Natural killer cell (primary cell): ENCODE measurements around the gene LINGO4. TPM values are rescaled to one million over a fixed set of nuclear protein-coding genes. Genes with fewer than 3 reads are reported as not detected.
A peak's percentile ranks its signal among the peaks of the same experiment; 100 is the strongest.

Source experiments
- ATAC-seq, 3 donors: fragments of 150-1000 bp in 2 of 3; fragments of 200-7000 bp in 1 of 3; cut with Tn5 transposase; 1 replicate in 1 of 3; 2 replicates in 2 of 3; pipeline ENCODE4 v1.10.0; 2021; ENCODE audit warnings: mild to moderate bottlenecking in 2 of 3, moderate library complexity in 2 of 3
- DNase-seq, 2 donors: peaks; one replicate each; pipeline versions ENCODE4 v3.0.0 to v3.0.0-alpha.2; 2013 to 2021; ENCODE audit warnings: mixed read lengths in 1 of 2
- H3K27ac ChIP-seq: one replicate; pipeline ENCODE4 v1.5.1; 2013; ENCODE audit warnings: mild to moderate bottlenecking, low read length
- H3K27me3 ChIP-seq: one replicate; pipeline ENCODE4 v1.6.1; 2013; ENCODE audit warnings: low read length; ENCODE audit not compliant: control insufficient read depth, insufficient read depth
- H3K36me3 ChIP-seq: one replicate; pipeline ENCODE4 v1.6.1; 2013; ENCODE audit warnings: low read length; ENCODE audit not compliant: control insufficient read depth, insufficient read depth
- H3K4me1 ChIP-seq: one replicate; pipeline ENCODE4 v1.6.1; 2013; ENCODE audit warnings: low read length; ENCODE audit not compliant: control insufficient read depth, insufficient read depth
- H3K4me3 ChIP-seq: one replicate; pipeline ENCODE4 v1.5.1; 2013; ENCODE audit warnings: low read length
- H3K9me3 ChIP-seq: one replicate; pipeline ENCODE4 v1.6.1; 2013; ENCODE audit warnings: low read length; ENCODE audit not compliant: control insufficient read depth, insufficient read depth
- H3K27ac Mint-ChIP-seq, 2 donors: one replicate each; pipeline ENCODE4 v1.8.0; 2022; ENCODE audit warnings: mild to moderate bottlenecking in 2 of 2, mixed read lengths in 2 of 2, moderate library complexity in 1 of 2
- H3K27me3 Mint-ChIP-seq, 2 donors: one replicate each; pipeline ENCODE4 v1.8.0; 2022; ENCODE audit warnings: low read depth in 2 of 2, mixed read lengths in 2 of 2
- H3K36me3 Mint-ChIP-seq: one replicate; pipeline ENCODE4 v1.8.0; 2022; ENCODE audit warnings: mixed read lengths
- H3K4me1 Mint-ChIP-seq, 2 donors: one replicate each; pipeline ENCODE4 v1.8.0; 2022; ENCODE audit warnings: mixed read lengths in 2 of 2
- H3K4me3 Mint-ChIP-seq: one replicate; pipeline ENCODE4 v1.8.0; 2022; ENCODE audit warnings: mild to moderate bottlenecking, moderate library complexity, mixed read lengths
- H3K9me3 Mint-ChIP-seq, 2 donors: one replicate each; pipeline ENCODE4 v1.8.0; 2022; ENCODE audit warnings: mixed read lengths in 2 of 2
- CTCF ChIP-seq: fragments of 200-600 bp; IDR thresholded peaks from one replicate; pipeline ENCODE4 v1.8.0; 2022; ENCODE audit warnings: antibody characterized with exemption
- WGBS: methylation state at CpG from one replicate; pipeline ENCODE4 v1.1.7; 2013; ENCODE audit warnings: missing lambda C conversion rate; ENCODE audit not compliant: insufficient coverage; 5-methylcytosine and 5-hydroxymethylcytosine counted together
- intact Hi-C: fragments of 100-400 bp; cut with micrococcal nuclease; formaldehyde crosslinking; loops from one replicate; pipeline ENCODE4 v1.14.2; 2022
- total RNA-seq, 4 donors: library from RNA; stranded (reverse); fragments of 120-200 nt in 1 of 4; gene quantifications; one replicate each; pipeline versions ENCODE4 v1.2.3 to v1.2.4, GENCODE V29; 2013 to 2022

Gene LINGO4
- total RNA-seq, 3 donors from 2014 or later (not counting 1 experiment from before 2014, with no cell fraction given) = not detected

GRCh38 chr1:151823175-151823574, 18.0 kb upstream of the LINGO4 start:
- H3K4me3 Mint-ChIP-seq = no peak overlapping the region
- no peaks in the 10 kb centered on the region for H3K27me3 ChIP-seq
- H3K9me3 ChIP-seq = no peaks in the 10 kb centered on the region
- H3K4me1 ChIP-seq = peaks cover 59% of the 10 kb centered on the region
- H3K27me3 Mint-ChIP-seq = peaks cover 0 to 3% of the 10 kb centered on the region in 2 donors
- WGBS = 72% methylated on average over 8 of the region's 8 CpGs
- TF ChIP-seq CTCF = no peak
- H3K4me1 Mint-ChIP-seq = peaks cover 16 to 31% of the 10 kb centered on the region in 2 donors
- no peaks in the 10 kb centered on the region for H3K36me3 ChIP-seq
- H3K27ac ChIP-seq = peak overlapping the region; percentile 16
- no peak overlapping the region for H3K27ac Mint-ChIP-seq
- H3K4me3 ChIP-seq = peak overlapping the region; percentile 13
- no peaks in the 10 kb centered on the region for H3K36me3 Mint-ChIP-seq
- intact Hi-C loops = no loop called here
- no peak for DNase-seq
- no peaks in the 10 kb centered on the region for H3K9me3 Mint-ChIP-seq
- no peak for ATAC-seq

- Histone ChIP-seq H3K4me1 (peaks cover 58% of the 10 kb centered on the region), H3K27ac (peak overlapping the region; percentile 11), H3K36me3 (no peaks in the 10 kb centered on the region), H3K9me3 (no peaks in the 10 kb centered on the region), H3K4me3 (peak overlapping the region; percentile 13), H3K27me3 (no peaks in the 10 kb centered on the region)
- Mint-ChIP-seq H3K27me3 (peaks cover 0 to 3% of the 10 kb centered on the region in 2 donors), H3K36me3 (no peaks in the 10 kb centered on the region), H3K27ac (no peak overlapping the region), H3K4me3 (no peak overlapping the region), H3K9me3 (no peaks in the 10 kb centered on the region), H3K4me1 (peaks cover 16 to 27% of the 10 kb centered on the region in 2 donors)
- intact Hi-C loops = no loop called here
- TF ChIP-seq CTCF = no peak
- ATAC-seq (no peak), DNase-seq (peak in 1 of 2 donors; percentile 40)
- 60% methylated on average over 6 of the region's 7 CpGs for WGBS
Observed at GRCh38 chr1:151822404-151822803, 17.2 kb upstream of the LINGO4 start.

DNA sequence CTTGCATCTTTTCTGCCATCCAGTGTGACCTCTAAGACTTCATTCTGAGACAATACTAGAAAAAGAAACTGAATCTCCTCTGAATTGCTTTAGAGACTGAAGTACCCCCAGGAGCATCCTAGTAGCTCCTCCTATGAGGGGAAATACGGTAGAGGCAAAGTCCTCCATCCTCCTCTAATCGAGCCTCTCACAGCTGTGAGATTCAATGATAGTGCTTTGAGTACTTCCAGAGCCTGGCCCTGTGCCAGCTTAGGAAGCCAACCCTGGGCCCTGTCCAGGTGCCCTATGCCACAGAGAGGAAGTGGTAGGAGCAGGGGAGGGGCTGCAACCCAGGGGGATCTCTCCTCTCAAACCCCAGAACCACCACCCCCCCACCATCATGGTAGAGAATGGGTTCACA, 15.7 kb upstream of the LINGO4 start:
- H3K9me3 Mint-ChIP-seq = no peaks in the 10 kb centered on the region
- DNase-seq = peak in 1 of 2 donors; percentile 50
- no peak for TF ChIP-seq CTCF
- Histone ChIP-seq H3K4me1 (peaks cover 64% of the 10 kb centered on the region), H3K27ac (no peak overlapping the region), H3K36me3 (no peaks in the 10 kb centered on the region), H3K27me3 (no peaks in the 10 kb centered on the region), H3K9me3 (no peaks in the 10 kb centered on the region), H3K4me3 (no peak overlapping the region)
- no peak overlapping the region for H3K27ac Mint-ChIP-seq
- peaks cover 0 to 6% of the 10 kb centered on the region in 2 donors for H3K27me3 Mint-ChIP-seq
- no peaks in the 10 kb centered on the region for H3K36me3 Mint-ChIP-seq
- no CpG with 5 or more reads among the region's 2 CpGs for WGBS
- intact Hi-C loops = no loop called here
- peak overlapping the region; percentile 13 for H3K4me3 Mint-ChIP-seq
- peaks cover 29 to 35% of the 10 kb centered on the region in 2 donors for H3K4me1 Mint-ChIP-seq
- ATAC-seq = no peak

GRCh38 chr1:151819976-151820623, 14.9 kb upstream of the LINGO4 start:
- H3K9me3 ChIP-seq = no peaks in the 10 kb centered on the region
- Mint-ChIP-seq H3K4me1 (peaks cover 37 to 43% of the 10 kb centered on the region in 2 donors), H3K27me3 (peaks cover 0 to 6% of the 10 kb centered on the region in 2 donors), H3K27ac (no peak overlapping the region), H3K4me3 (no peak overlapping the region), H3K36me3 (no peaks in the 10 kb centered on the region), H3K9me3 (no peaks in the 10 kb centered on the region)
- ATAC-seq (no peak), DNase-seq (no peak)
- no peak for TF ChIP-seq CTCF
- H3K4me3 ChIP-seq = no peak overlapping the region
- WGBS = 70% methylated on average over 6 of the region's 7 CpGs
- intact Hi-C loops = no loop called here
- no peaks in the 10 kb centered on the region for H3K36me3 ChIP-seq
- no peak overlapping the region for H3K27ac ChIP-seq
- no peaks in the 10 kb centered on the region for H3K27me3 ChIP-seq
- H3K4me1 ChIP-seq = peaks cover 68% of the 10 kb centered on the region
